Esophagus muscularis mucosa (tissue), 3 donors: ENCODE data around the gene SPDYE2B.
"Not testable (repeated sequence)": the region's sequence is repeated elsewhere in the genome, so short reads cannot be mapped to it uniquely, and the experiment has no call there.

ENCODE experiments used
- CTCF ChIP-seq, 3 experiments: fragments of 200-600 bp in 2 of 3; fragments of 450-650 bp in 1 of 3; sonication (generic) in 2 of 3; IDR thresholded peaks; one replicate each; pipeline ENCODE4 v1.5.1; 2017 to 2019; ENCODE audit warnings: antibody characterized with exemption in 3 of 3, mild to moderate bottlenecking in 2 of 3, moderate library complexity in 1 of 3
- POLR2A ChIP-seq: fragments of 450-650 bp; IDR thresholded peaks from one replicate; pipeline ENCODE4 v1.6.1; 2017; ENCODE audit warnings: antibody characterized with exemption, moderate library complexity, mild to moderate bottlenecking, low read depth
- POLR2AphosphoS5 ChIP-seq, 2 donors: sonication (generic); formaldehyde crosslinking; IDR thresholded peaks; one replicate each; pipeline ENCODE4 v1.6.1; 2017; ENCODE audit warnings: antibody characterized with exemption in 2 of 2

GRCh38 chr7:102643404-102643803 is 6.7 kb upstream of the SPDYE2B start:
- not testable (repeated sequence) for TF ChIP-seq CTCF (IDR thresholded peaks at IDR 0.05); POLR2AphosphoS5 (IDR thresholded peaks at IDR 0.05); POLR2A
